ENCODE data around the gene FOLR2. TPM values are rescaled to one million over a fixed set of nuclear protein-coding genes. Genes with fewer than 3 reads are reported as not detected.
A peak's percentile ranks its signal among the peaks of the same experiment; 100 is the strongest.

Gene FOLR2
- total and polyA plus RNA-seq, 2 of the 8 experiments (the other 6 are each of a cell fraction or from before 2014, with no cell fraction given): not detected

- peaks cover 10% of the 10 kb centered on the region for H3K79me1 ChIP-seq (ENCODE audit: low read depth, low read length)
- no peak overlapping the region for H3K4ac ChIP-seq (replicated peaks; ENCODE audit: insufficient read length, low read depth, low read length)
- WGBS, 2 experiments (ENCODE audit: extremely low coverage in 1 of 2, insufficient coverage in 1 of 2, insufficient read length in 1 of 2, insufficient replicate concordance in 2 of 2, low coverage in 1 of 2, low lambda C conversion rate in 2 of 2, missing lambda C conversion rate in 1 of 2): 87% methylated on average over 14 of the region's 14 CpGs; no CpG with 5 or more reads in 1 of the 2 experiments
- H3K23ac ChIP-seq (ENCODE audit: insufficient read length): no peak overlapping the region
- peaks cover 0 to 11% of the 10 kb centered on the region in 2 experiments; a peak in 2 of 4 replicates for H3K79me2 ChIP-seq (ENCODE audit: control insufficient read depth in 1 of 2, insufficient read depth in 2 of 2, low read length in 2 of 2)
- no peak overlapping the region for H4K91ac ChIP-seq (replicated peaks; ENCODE audit: insufficient read length, low read length)
- peaks cover 8 to 19% of the 10 kb centered on the region in 2 experiments for H4K20me1 ChIP-seq (replicated peaks in 1 of 2; ENCODE audit: control insufficient read depth in 1 of 2, insufficient read depth in 2 of 2, low read length in 2 of 2)
- no peak overlapping the region for H2BK120ac ChIP-seq (replicated peaks; ENCODE audit: low read depth, low read length)
- H3K4me3 ChIP-seq (ENCODE audit: extremely low read depth in 1 of 4, insufficient read depth in 2 of 4, low read depth in 3 of 4, low read length in 4 of 4): no peak overlapping the region
- H2BK12ac ChIP-seq (ENCODE audit: low read depth, low read length): no peak overlapping the region
- no peaks in the 10 kb centered on the region for H3K9me3 ChIP-seq (ENCODE audit: insufficient read depth in 2 of 2, low read depth in 1 of 2, low read length in 1 of 2)
- no peak overlapping the region for H2BK20ac ChIP-seq (ENCODE audit: low read length)
- no peak overlapping the region for H3K9ac ChIP-seq (replicated peaks in 1 of 4; ENCODE audit: extremely low read depth in 1 of 4, low read depth in 3 of 4, low read length in 3 of 4)
- no peak overlapping the region for H4K5ac ChIP-seq (ENCODE audit: insufficient read length, low read depth, low read length)
- peaks cover 16 to 44% (median 34%) of the 10 kb centered on the region in 4 experiments; a peak in 7 of 8 replicates for H3K36me3 ChIP-seq (ENCODE audit: control insufficient read depth in 2 of 4, insufficient read depth in 4 of 4, low read length in 3 of 4)
- ChIA-PET POLR2A (ENCODE audit: partially characterized antibody) (interaction anchor here (0.6 to 9.9 kb wide), 6 partner anchors 10 to 202 kb away, joined by 3 to 160 read pairs (median 3); no protein-coding TSS in a partner anchor), CTCF (ENCODE audit: partially characterized antibody) (interaction anchor here (0.6 to 8.3 kb wide), 11 partner anchors 9 to 418 kb away, joined by 3 to 72 read pairs (median 4); no protein-coding TSS in a partner anchor)
- no peak for DNase-seq (ENCODE audit: low read depth in 1 of 2, low spot score in 2 of 2)
- H3K4me2 ChIP-seq (ENCODE audit: insufficient read depth in 1 of 2, low read depth in 2 of 2, low read length in 2 of 2): peak overlapping the region in 1 of 2 experiments; percentile 7; a peak in 1 of 4 replicates
- H2AFZ ChIP-seq (ENCODE audit: low read length): no peak overlapping the region
- H2AK5ac ChIP-seq (ENCODE audit: low read depth, low read length): no peak overlapping the region
- FAIRE-seq: no peak
- TF ChIP-seq POU5F1 (IDR thresholded peaks at IDR 0.05; ENCODE audit: low read depth, low read length) (no peak), HDAC2 (IDR thresholded peaks at IDR 0.05; ENCODE audit: borderline replicate concordance in 1 of 2, low read depth in 2 of 2, low read length in 2 of 2) (no peak), PHF8 (conservative IDR thresholded peaks at IDR 0.05; ENCODE audit: low read depth, low read length) (no peak), CBX5 (IDR thresholded peaks at IDR 0.05; ENCODE audit: low read depth, low read length) (no peak)
- peak overlapping the region; percentile 35 for H4K8ac ChIP-seq (ENCODE audit: extremely low read depth, insufficient read depth, low read length)
- peaks cover 4 to 7% (median 4%) of the 10 kb centered on the region in 4 experiments; a peak in 6 of 7 replicates for H3K4me1 ChIP-seq (replicated peaks in 1 of 4; ENCODE audit: control insufficient read depth in 3 of 4, insufficient read depth in 4 of 4, low read length in 3 of 4)
- H3K18ac ChIP-seq (ENCODE audit: extremely low read depth, low read length): no peak overlapping the region
- no peak overlapping the region for H3K14ac ChIP-seq (ENCODE audit: insufficient read length)
- no peak overlapping the region for H3K27ac ChIP-seq (ENCODE audit: low read depth, low read length)
- no peaks in the 10 kb centered on the region for H3K27me3 ChIP-seq (replicated peaks in 1 of 4; ENCODE audit: control insufficient read depth in 3 of 4, extremely low read depth in 1 of 4, insufficient read depth in 3 of 4, low read length in 3 of 4)
- H3K56ac ChIP-seq (replicated peaks; ENCODE audit: insufficient read length, low read depth, low read length): no peak overlapping the region
- no peak overlapping the region for H2BK5ac ChIP-seq (ENCODE audit: low read depth, low read length)
- peaks cover 15% of the 10 kb centered on the region for H3K23me2 ChIP-seq (ENCODE audit: low read depth, low read length)
- H2BK15ac ChIP-seq (ENCODE audit: low read length): no peak overlapping the region
These were observed 11.0 kb downstream of the FOLR2 start for GRCh38 chr11:72227316-72228228.

Measured in H1 (cell line).